ENCODE measurements around the gene NSD2. TPM values are rescaled to one million over a fixed set of nuclear protein-coding genes. Genes with fewer than 3 reads are reported as not detected.

NSD2 gene
- total RNA-seq, 1 experiment from 2014 or later = 54.9 TPM

Small RNA genes lying within 50 kb of the gene (small RNA-seq; reads per million reads assigned to genes)
- gene SCARNA22 = 34.6 reads per million, percentile 98 among the genes with 10 or more reads in this experiment

Other genes starting within 250 kb of the NSD2 start
- gene FAM53A, start 187.1 kb upstream of the NSD2 start, total RNA-seq (2014; rRNA removed; shearing (Covaris generic); ENCODE audit: low replicate concordance) = 1.5 and 3.6 TPM in 2 replicates
- 82.1 and 92.4 TPM in 2 replicates for gene SLBP, start 159.1 kb upstream of the NSD2 start, total RNA-seq (2014; rRNA removed; shearing (Covaris generic); ENCODE audit: low replicate concordance)
- 21.8 and 39.4 TPM in 2 replicates for gene TMEM129, start 150.1 kb upstream of the NSD2 start, total RNA-seq (2014; rRNA removed; shearing (Covaris generic); ENCODE audit: low replicate concordance)
- 22.0 and 37.6 TPM in 2 replicates for gene TACC3, start 149.9 kb upstream of the NSD2 start, total RNA-seq (2014; rRNA removed; shearing (Covaris generic); ENCODE audit: low replicate concordance)
- not detected in 2 replicates for gene FGFR3, start 78.1 kb upstream of the NSD2 start, total RNA-seq (2014; rRNA removed; shearing (Covaris generic); ENCODE audit: low replicate concordance)
- 25.2 and 75.1 TPM in 2 replicates for gene LETM1, start 15.2 kb upstream of the NSD2 start, total RNA-seq (2014; rRNA removed; shearing (Covaris generic); ENCODE audit: low replicate concordance)
- 22.6 and 44.6 TPM in 2 replicates for gene NELFA, start 137.6 kb downstream of the NSD2 start, total RNA-seq (2014; rRNA removed; shearing (Covaris generic); ENCODE audit: low replicate concordance)
- gene NAT8L, start 187.9 kb downstream of the NSD2 start, total RNA-seq (2014; rRNA removed; shearing (Covaris generic); ENCODE audit: low replicate concordance) = not detected in 2 replicates